H54 (cell line): ENCODE data around the gene PCID2.

Experiments used
- DNase-seq: peaks from one replicate; pipeline ENCODE4 v3.0.0; 2011; ENCODE audit warnings: low spot score, mixed read lengths; ENCODE audit not compliant: insufficient read length
- FAIRE-seq: peaks from 3 replicates; lab custom pipeline; 2011; peaks lifted over from hg19 to GRCh38; lab: Jason Lieb, UNC
- POLR2A ChIP-seq: IDR thresholded peaks from 2 replicates; pipeline ENCODE4 v1.6.1; 2011; ENCODE audit warnings: low read depth, mild to moderate bottlenecking, low read length

PCID2 gene

GRCh38 chr13:113159701-113160100 is 48.8 kb downstream of the PCID2 start:
- FAIRE-seq = no peak
- no peak for TF ChIP-seq POLR2A
- DNase-seq = no peak

DNA sequence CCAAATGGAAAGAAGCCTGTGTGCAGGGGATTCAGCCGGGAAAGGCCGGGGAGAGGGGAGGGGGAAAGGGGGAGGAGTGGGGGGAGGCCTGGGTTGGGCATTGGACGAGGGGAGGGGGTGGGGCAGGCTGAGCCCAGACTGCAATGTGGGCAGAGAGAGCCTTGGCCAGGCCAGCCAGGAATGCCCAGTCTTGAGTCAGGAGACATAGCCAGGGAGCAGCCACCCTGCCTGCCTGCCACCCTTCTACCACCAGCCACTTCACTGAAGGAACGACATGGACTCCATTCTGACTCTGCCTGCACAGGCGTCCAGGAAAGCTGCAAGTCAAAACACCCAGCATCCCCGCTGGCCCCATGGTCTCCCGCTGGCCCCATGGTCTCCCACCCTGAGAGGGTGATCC is 49.5 kb downstream of the PCID2 start:
- no peak for DNase-seq

GRCh38 chr13:113157929-113158747 is 50.3 kb downstream of the PCID2 start, which contains the start of gene PROZ:
Gene PROZ, plus strand, starts transcription at chr13:113158648. Its CDS starts 13 bp downstream, at chr13:113158661.
- FAIRE-seq (no peak), DNase-seq (no peak)
- TF ChIP-seq POLR2A = no peak

More for the DNA sequence above, 49.5 kb downstream of the PCID2 start:
- no peak for FAIRE-seq
- no peak for TF ChIP-seq POLR2A

- DNase-seq = no peak
- FAIRE-seq = no peak
Measured at GRCh38 chr13:113157206-113157928, 51.1 kb downstream of the PCID2 start.

GRCh38 chr13:113155982-113156655 is 52.4 kb downstream of the PCID2 start:
- DNase-seq (no peak), FAIRE-seq (no peak)

More at GRCh38 chr13:113157206-113157928, 51.1 kb downstream of the PCID2 start:
- no peak for TF ChIP-seq POLR2A

DNA sequence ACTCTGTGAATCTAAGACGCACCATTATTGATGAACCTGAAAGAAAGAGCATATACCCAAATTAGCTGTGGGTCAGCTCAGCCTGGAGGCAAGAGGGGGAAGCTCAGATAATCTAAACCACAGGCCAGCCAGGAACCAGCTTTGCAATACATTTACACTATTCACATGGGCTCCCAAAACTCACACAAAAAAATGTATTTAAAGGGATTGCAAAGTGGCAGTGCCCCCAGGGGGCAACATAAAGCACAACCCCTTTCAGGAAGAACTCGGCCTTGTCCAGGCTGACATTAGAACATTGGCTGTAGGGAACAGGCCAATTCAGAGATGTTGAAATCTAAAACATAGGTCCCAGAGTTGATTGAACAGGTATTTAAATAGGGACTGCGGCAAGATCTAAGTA is 53.3 kb downstream of the PCID2 start:
- DNase-seq (no peak), FAIRE-seq (no peak)
- no peak for TF ChIP-seq POLR2A

More at GRCh38 chr13:113155982-113156655, 52.4 kb downstream of the PCID2 start:
- TF ChIP-seq POLR2A = no peak

- TF ChIP-seq POLR2A = peak; percentile 56
- DNase-seq = peak; percentile 90
- no peak for FAIRE-seq
Measured at GRCh38 chr13:113153810-113154748, 54.4 kb downstream of the PCID2 start.

DNA sequence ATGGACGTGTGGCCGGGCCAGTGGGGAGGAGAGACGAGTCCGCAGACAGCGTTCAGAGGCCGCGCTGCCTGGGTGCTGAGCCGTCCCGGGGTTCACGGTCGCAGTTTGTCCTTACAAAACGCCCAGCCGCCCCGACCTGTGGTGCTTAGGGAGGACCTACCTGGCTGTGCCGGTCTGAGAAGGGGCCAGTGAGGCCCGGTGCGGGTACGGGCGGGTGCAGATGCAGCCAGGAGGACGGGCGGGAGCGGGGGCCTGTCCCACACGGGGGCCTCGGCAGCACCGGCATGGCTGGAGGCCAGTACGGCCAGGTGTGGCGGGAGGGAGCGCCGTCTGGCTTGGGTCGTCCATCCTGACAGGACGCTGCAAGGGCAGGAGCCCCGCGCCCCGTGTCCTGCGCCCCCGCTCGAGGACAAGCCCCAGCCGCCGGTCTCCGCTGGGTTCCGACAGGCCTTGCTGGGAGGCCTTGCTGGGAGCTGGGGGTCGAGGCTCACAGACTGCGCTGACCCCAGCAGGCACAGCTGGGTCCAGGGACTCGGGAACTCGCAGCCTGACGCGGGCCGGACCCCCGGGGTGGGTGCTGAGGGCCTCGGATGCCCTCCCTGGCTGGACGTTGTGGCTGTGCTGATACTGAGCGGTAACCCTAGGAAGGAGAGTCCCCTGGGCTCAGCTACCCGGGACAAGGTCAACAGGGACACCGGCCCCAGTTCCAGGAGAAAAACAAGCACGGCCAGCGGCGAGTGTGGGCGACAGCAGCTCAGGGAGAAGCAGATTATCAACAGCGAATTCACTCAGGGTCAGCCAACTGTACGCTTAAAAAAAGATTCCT is 55.3 kb downstream of the PCID2 start:
- FAIRE-seq (no peak), DNase-seq (no peak)
- TF ChIP-seq POLR2A = 0 out of 2 replicates have a peak, but pooled peaks have one; percentile 10

- DNase-seq (no peak), FAIRE-seq (no peak)
- TF ChIP-seq POLR2A = no peak
Measured at GRCh38 chr13:113152691-113152983, 55.8 kb downstream of the PCID2 start.

DNA sequence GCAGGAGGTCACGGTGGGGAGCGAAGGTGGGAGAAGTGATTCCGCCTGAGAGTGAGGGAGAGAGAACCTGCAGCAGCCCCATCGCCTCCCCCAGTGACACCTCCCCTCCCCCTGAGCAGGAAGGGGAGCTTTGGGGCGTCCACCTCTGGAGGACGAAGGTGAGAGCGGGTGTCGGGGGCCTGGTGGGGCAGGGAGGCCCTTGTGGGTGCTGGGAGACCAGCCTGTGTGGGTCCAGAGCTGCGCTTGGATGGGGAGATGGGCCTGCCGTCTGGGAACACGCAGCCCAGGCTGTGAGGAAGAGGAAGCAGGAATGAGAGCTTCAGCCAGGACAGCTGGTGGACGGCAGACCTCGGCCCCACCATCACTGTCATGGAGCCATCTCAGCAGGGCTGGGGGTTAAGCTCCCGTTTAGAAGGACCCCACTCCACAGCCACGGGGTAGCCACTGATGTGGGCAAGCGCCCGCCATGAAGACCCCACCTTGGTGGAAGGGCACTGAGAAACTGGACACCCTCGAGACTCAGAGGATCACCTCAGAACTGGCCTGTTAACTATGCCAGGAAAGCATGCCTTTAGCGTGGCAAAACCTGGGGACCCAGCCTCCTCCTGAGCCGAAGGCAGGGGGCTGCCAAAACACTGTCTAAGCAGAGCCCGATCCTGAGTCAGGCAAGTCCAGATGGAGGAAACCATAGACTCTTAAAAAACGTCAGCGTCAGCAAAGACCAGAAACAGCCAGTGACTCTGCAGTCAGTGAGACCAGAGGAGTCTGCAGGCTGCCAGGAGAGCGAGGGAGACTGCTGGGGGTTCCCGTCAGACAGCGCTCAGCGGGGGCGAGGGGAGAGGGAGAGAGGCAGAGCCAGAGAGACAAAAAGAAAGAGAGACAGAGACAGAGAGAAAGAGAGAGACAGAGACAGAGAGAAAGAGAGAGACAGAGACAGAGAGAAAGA is 56.5 kb downstream of the PCID2 start:
- DNase-seq (no peak), FAIRE-seq (no peak)
- no peak for TF ChIP-seq POLR2A

- DNase-seq = no peak
- FAIRE-seq = no peak
- no peak for TF ChIP-seq POLR2A
Measured at GRCh38 chr13:113150550-113151365, 57.7 kb downstream of the PCID2 start.
